ENCODE measurements around the gene STXBP1.

- TF ChIP-seq, protein P1, sequence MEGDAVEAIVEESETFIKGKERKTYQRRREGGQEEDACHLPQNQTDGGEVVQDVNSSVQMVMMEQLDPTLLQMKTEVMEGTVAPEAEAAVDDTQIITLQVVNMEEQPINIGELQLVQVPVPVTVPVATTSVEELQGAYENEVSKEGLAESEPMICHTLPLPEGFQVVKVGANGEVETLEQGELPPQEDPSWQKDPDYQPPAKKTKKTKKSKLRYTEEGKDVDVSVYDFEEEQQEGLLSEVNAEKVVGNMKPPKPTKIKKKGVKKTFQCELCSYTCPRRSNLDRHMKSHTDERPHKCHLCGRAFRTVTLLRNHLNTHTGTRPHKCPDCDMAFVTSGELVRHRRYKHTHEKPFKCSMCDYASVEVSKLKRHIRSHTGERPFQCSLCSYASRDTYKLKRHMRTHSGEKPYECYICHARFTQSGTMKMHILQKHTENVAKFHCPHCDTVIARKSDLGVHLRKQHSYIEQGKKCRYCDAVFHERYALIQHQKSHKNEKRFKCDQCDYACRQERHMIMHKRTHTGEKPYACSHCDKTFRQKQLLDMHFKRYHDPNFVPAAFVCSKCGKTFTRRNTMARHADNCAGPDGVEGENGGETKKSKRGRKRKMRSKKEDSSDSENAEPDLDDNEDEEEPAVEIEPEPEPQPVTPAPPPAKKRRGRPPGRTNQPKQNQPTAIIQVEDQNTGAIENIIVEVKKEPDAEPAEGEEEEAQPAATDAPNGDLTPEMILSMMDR (IDR thresholded peaks at IDR 0.05; ENCODE audit: low read depth, low read length), result no peak
- TF ChIP-seq EZH2phosphoT487 (IDR thresholded peaks at IDR 0.05; ENCODE audit: low read depth), result no peak
Observed at GRCh38 chr9:127562279-127562796, 49.7 kb upstream of the STXBP1 start.
